ENCODE results near the gene GATA5.

DNA sequence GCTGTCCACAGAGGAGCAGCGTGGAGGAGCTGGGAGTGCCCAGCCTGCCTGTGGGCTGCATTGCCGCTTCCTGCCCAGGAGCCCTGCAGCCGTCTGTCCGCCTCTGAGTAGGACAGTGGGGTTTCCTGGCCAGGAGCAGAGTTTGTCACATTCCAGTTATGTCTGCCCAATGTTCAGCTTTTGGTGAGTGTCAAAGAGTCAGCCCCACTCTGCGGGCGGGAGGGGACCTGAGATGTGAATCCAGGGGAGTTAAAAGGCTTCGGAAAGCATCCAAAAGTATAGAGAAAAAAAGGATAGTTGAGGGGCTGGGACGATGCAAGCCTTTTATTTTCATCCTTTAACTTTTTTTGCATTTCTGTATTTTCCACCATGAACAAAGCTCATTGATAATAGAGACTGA, 7.2 kb upstream of the GATA5 start:
- TF ChIP-seq, protein P1, sequence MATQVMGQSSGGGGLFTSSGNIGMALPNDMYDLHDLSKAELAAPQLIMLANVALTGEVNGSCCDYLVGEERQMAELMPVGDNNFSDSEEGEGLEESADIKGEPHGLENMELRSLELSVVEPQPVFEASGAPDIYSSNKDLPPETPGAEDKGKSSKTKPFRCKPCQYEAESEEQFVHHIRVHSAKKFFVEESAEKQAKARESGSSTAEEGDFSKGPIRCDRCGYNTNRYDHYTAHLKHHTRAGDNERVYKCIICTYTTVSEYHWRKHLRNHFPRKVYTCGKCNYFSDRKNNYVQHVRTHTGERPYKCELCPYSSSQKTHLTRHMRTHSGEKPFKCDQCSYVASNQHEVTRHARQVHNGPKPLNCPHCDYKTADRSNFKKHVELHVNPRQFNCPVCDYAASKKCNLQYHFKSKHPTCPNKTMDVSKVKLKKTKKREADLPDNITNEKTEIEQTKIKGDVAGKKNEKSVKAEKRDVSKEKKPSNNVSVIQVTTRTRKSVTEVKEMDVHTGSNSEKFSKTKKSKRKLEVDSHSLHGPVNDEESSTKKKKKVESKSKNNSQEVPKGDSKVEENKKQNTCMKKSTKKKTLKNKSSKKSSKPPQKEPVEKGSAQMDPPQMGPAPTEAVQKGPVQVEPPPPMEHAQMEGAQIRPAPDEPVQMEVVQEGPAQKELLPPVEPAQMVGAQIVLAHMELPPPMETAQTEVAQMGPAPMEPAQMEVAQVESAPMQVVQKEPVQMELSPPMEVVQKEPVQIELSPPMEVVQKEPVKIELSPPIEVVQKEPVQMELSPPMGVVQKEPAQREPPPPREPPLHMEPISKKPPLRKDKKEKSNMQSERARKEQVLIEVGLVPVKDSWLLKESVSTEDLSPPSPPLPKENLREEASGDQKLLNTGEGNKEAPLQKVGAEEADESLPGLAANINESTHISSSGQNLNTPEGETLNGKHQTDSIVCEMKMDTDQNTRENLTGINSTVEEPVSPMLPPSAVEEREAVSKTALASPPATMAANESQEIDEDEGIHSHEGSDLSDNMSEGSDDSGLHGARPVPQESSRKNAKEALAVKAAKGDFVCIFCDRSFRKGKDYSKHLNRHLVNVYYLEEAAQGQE (IDR thresholded peaks at IDR 0.05; ENCODE audit: low read depth, low read length), result no peak
- TF ChIP-seq HDAC6 (IDR thresholded peaks at IDR 0.05; ENCODE audit: unreplicated experiment), result no peak
- TF ChIP-seq, protein P2, sequence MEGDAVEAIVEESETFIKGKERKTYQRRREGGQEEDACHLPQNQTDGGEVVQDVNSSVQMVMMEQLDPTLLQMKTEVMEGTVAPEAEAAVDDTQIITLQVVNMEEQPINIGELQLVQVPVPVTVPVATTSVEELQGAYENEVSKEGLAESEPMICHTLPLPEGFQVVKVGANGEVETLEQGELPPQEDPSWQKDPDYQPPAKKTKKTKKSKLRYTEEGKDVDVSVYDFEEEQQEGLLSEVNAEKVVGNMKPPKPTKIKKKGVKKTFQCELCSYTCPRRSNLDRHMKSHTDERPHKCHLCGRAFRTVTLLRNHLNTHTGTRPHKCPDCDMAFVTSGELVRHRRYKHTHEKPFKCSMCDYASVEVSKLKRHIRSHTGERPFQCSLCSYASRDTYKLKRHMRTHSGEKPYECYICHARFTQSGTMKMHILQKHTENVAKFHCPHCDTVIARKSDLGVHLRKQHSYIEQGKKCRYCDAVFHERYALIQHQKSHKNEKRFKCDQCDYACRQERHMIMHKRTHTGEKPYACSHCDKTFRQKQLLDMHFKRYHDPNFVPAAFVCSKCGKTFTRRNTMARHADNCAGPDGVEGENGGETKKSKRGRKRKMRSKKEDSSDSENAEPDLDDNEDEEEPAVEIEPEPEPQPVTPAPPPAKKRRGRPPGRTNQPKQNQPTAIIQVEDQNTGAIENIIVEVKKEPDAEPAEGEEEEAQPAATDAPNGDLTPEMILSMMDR (IDR thresholded peaks at IDR 0.05 in 2 of 3, conservative IDR thresholded peaks at IDR 0.05 in 1 of 3; ENCODE audit: control insufficient read depth in 2 of 3, extremely low read depth in 1 of 3, insufficient read depth in 1 of 3, low read depth in 3 of 3, low read length in 3 of 3), result no peak
- no peak for TF ChIP-seq FOXK2 (IDR thresholded peaks at IDR 0.05)
- no peak for TF ChIP-seq SMAD5 (IDR thresholded peaks at IDR 0.05; ENCODE audit: low read depth)
- TF ChIP-seq MXI1 (IDR thresholded peaks at IDR 0.05; ENCODE audit: low read depth, low read length), result no peak
- TF ChIP-seq JUND (IDR thresholded peaks at IDR 0.05; ENCODE audit: low read depth, low read length), result no peak
- no peak for TF ChIP-seq SUZ12 (IDR thresholded peaks at IDR 0.05; ENCODE audit: unreplicated experiment)
- TF ChIP-seq, protein P3, sequence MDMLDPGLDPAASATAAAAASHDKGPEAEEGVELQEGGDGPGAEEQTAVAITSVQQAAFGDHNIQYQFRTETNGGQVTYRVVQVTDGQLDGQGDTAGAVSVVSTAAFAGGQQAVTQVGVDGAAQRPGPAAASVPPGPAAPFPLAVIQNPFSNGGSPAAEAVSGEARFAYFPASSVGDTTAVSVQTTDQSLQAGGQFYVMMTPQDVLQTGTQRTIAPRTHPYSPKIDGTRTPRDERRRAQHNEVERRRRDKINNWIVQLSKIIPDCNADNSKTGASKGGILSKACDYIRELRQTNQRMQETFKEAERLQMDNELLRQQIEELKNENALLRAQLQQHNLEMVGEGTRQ (IDR thresholded peaks at IDR 0.05; ENCODE audit: borderline replicate concordance, low read depth, low read length), result no peak
- no peak for TF ChIP-seq KDM1A (IDR thresholded peaks at IDR 0.05; ENCODE audit: borderline replicate concordance)
- TF ChIP-seq SMC3 (IDR thresholded peaks at IDR 0.05; ENCODE audit: borderline replicate concordance, low read length), result no peak
- TF ChIP-seq POLR2A (IDR thresholded peaks at IDR 0.05; ENCODE audit: low read depth, low read length), result no peak
- TF ChIP-seq EZH2 (IDR thresholded peaks at IDR 0.05; ENCODE audit: borderline replicate concordance, control insufficient read depth, low read depth, low read length), result no peak
